ENCODE measurements around the gene CACUL1. TPM values are rescaled to one million over a fixed set of nuclear protein-coding genes. Genes with fewer than 3 reads are reported as not detected.
A peak's percentile ranks its signal among the peaks of the same experiment; 100 is the strongest.

The CACUL1 gene
- total and polyA plus RNA-seq, 2 experiments from 2014 or later, result 37.5 to 48.3 TPM

DNA sequence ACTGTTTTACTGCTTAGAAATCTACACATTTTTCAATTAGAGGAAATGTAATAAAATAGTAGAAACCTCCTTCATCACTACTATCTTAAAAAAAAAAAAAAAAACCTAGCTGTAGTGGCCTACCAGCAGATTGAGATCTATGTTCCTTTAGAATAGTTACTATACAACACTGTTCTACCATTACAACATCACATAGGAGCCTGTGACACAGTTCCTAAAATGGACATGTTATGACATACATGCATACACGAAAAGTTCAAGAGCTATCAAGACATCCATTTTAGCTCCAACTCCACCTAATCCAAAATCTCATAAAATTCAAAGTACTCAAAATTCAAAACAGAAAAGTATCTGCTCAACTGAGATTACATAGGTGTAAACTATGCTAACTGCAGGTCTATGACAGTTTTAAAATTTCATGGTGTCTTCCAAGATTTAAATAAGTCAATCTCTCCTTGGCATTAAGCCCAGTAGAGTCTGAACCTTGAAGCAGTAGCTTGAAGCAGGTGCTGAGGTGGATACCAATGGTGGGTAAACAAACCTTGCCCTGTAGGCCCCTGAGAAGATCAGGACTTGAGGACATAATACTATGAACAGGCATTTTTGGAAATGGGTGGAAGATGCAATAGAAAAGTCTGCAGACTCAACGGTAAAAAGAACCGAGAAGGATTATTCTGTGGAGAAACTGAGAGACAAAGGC is 17.0 kb downstream of the CACUL1 start:
- peaks cover 100% of the 10 kb centered on the region for H3K79me2 ChIP-seq
- no peaks in the 10 kb centered on the region for H3K9me3 ChIP-seq (ENCODE audit: low read depth)
- peaks cover 80% of the 10 kb centered on the region for H4K20me1 ChIP-seq (ENCODE audit: insufficient read depth, poor library complexity, severe bottlenecking)
- no peaks in the 10 kb centered on the region for H3K9me2 ChIP-seq (replicated peaks; ENCODE audit: insufficient read depth)
- H3K27ac ChIP-seq, result peak overlapping the region; percentile 36
- no peak overlapping the region for H2AFZ ChIP-seq
- no peak for DNase-seq (ENCODE audit: low spot score)
- H3K4me1 ChIP-seq (ENCODE audit: insufficient read depth), result peaks cover 47% of the 10 kb centered on the region
- no peak overlapping the region for H3K4me3 ChIP-seq
- no peaks in the 10 kb centered on the region for H3K36me3 ChIP-seq (replicated peaks; ENCODE audit: insufficient read depth, low read depth)
- TF ChIP-seq EZH2phosphoT487 (IDR thresholded peaks at IDR 0.05; ENCODE audit: low read depth, severe bottlenecking, unreplicated experiment) (no peak), EZH2 (IDR thresholded peaks at IDR 0.05; ENCODE audit: borderline replicate concordance) (no peak)
- 90% methylated on average over 3 of the region's 3 CpGs for WGBS (ENCODE audit: low lambda C conversion rate, missing lambda C conversion rate)
- H3K27me3 ChIP-seq, result no peaks in the 10 kb centered on the region
- H3K4me2 ChIP-seq, result peak overlapping the region; percentile 25

DNA sequence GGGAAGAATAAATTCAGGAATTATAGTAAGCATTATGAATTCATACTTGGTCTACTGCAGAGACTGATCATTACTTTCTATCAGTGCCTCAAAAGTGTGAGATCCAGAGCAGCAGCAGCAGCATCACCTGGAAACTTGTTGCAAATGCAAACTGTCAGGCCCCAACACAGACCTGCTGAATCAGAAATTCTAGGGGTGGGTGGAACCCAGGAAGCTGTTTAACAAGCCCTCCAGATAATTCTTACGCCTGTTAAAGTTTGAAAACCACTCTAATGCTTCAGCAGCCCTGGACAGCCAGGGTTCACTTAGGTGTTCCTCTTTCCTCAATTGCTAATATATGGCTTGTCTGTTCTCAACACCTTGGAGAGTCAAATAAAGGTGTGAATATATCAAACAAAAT is 19.5 kb downstream of the CACUL1 start:
- WGBS (ENCODE audit: low lambda C conversion rate, missing lambda C conversion rate), result 90% methylated on average over 1 of the region's 1 CpG

DNA sequence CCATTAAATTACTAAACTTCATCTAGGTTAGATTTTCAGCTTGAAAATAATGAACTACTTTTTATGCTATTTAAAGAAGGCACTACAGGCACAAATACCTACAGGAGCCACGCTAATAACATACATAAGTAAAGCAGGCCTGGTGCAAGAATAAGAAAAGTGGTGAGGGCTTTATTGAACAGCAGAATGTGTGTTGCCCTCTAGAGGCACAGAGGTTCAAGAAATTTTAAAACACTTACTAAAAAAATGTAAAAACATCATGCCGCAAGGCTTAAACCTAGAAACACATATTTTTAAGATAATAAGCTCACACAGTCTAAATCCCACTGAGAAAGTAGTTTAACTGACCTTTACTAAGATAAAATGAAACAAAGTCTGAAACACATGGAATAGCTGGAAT is 20.3 kb downstream of the CACUL1 start:
- TF ChIP-seq, protein P1, sequence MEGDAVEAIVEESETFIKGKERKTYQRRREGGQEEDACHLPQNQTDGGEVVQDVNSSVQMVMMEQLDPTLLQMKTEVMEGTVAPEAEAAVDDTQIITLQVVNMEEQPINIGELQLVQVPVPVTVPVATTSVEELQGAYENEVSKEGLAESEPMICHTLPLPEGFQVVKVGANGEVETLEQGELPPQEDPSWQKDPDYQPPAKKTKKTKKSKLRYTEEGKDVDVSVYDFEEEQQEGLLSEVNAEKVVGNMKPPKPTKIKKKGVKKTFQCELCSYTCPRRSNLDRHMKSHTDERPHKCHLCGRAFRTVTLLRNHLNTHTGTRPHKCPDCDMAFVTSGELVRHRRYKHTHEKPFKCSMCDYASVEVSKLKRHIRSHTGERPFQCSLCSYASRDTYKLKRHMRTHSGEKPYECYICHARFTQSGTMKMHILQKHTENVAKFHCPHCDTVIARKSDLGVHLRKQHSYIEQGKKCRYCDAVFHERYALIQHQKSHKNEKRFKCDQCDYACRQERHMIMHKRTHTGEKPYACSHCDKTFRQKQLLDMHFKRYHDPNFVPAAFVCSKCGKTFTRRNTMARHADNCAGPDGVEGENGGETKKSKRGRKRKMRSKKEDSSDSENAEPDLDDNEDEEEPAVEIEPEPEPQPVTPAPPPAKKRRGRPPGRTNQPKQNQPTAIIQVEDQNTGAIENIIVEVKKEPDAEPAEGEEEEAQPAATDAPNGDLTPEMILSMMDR (IDR thresholded peaks at IDR 0.05; ENCODE audit: poor library complexity), result peak; percentile 41
- TF ChIP-seq EZH2phosphoT487 (IDR thresholded peaks at IDR 0.05; ENCODE audit: low read depth, severe bottlenecking, unreplicated experiment), result no peak
- Histone ChIP-seq H3K36me3 (replicated peaks; ENCODE audit: insufficient read depth, low read depth) (no peaks in the 10 kb centered on the region), H3K4me3 (no peak overlapping the region), H4K20me1 (ENCODE audit: insufficient read depth, poor library complexity, severe bottlenecking) (peaks cover 74% of the 10 kb centered on the region), H3K4me1 (ENCODE audit: insufficient read depth) (peaks cover 67% of the 10 kb centered on the region), H3K27me3 (no peaks in the 10 kb centered on the region), H2AFZ (no peak overlapping the region), H3K9me2 (replicated peaks; ENCODE audit: insufficient read depth) (no peaks in the 10 kb centered on the region), H3K27ac (no peak overlapping the region), H3K4me2 (peak overlapping the region; percentile 6), H3K9me3 (ENCODE audit: low read depth) (no peaks in the 10 kb centered on the region), H3K79me2 (peaks cover 95% of the 10 kb centered on the region)
- 73% methylated on average over 2 of the region's 2 CpGs for WGBS (ENCODE audit: low lambda C conversion rate, missing lambda C conversion rate)
- no peak for DNase-seq (ENCODE audit: low spot score)

More for the DNA sequence above, 19.5 kb downstream of the CACUL1 start:
- Histone ChIP-seq H2AFZ (no peak overlapping the region), H3K27me3 (no peaks in the 10 kb centered on the region), H4K20me1 (ENCODE audit: insufficient read depth, poor library complexity, severe bottlenecking) (peaks cover 76% of the 10 kb centered on the region), H3K79me2 (peaks cover 95% of the 10 kb centered on the region), H3K4me2 (no peak overlapping the region), H3K36me3 (replicated peaks; ENCODE audit: insufficient read depth, low read depth) (no peaks in the 10 kb centered on the region), H3K9me3 (ENCODE audit: low read depth) (no peaks in the 10 kb centered on the region), H3K4me3 (no peak overlapping the region), H3K27ac (no peak overlapping the region), H3K9me2 (replicated peaks; ENCODE audit: insufficient read depth) (no peaks in the 10 kb centered on the region), H3K4me1 (ENCODE audit: insufficient read depth) (peaks cover 61% of the 10 kb centered on the region)
- no peak for TF ChIP-seq EZH2phosphoT487 (IDR thresholded peaks at IDR 0.05; ENCODE audit: low read depth, severe bottlenecking, unreplicated experiment)
- TF ChIP-seq, protein P1 (IDR thresholded peaks at IDR 0.05; ENCODE audit: poor library complexity), result no peak
- TF ChIP-seq EZH2 (IDR thresholded peaks at IDR 0.05; ENCODE audit: borderline replicate concordance), result no peak
- DNase-seq (ENCODE audit: low spot score), result no peak

DNA sequence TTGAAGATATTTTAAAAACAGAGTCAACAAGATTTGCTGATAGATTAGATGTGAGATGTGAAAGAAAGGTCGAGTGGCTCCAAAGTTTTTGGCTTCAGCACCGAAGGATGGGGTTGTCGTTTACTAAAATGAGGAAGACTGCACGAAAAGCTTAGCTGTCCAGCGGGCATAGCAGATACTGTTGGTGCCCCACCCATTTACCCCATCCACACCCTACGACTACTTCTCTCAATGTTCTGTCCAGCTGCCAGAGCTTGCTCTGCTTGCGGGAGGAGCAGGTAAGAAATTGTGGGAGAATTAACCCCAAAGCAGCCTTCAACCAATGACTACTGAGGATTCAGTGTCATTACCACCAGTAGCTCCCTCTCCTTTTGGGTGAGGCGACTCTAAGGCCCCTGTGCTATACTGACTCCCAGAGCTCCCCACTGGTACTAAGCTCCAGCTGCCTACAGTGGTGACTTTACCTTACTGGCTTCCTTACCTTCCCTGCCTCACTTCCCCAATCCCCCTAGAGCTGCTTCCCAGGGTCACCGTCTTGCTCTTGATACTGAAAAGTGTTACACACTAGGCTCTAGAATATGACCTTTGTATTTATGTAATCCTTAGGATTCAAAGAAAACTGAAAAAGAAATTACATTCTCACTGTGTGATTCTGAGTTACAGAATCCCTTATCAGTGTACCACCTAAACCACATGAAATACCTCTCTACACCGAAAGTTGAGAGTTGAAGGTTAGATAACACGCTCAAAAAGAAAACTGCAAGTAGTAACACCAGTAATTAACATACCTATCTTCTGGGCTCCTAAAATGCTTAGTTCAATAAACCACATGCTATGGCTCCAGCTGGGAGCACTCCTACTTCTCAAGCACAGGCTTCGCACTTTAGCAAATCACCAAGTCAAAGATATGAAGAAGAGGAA is 22.3 kb downstream of the CACUL1 start:
- no peak for DNase-seq (ENCODE audit: low spot score)
- peaks cover 69% of the 10 kb centered on the region for H4K20me1 ChIP-seq (ENCODE audit: insufficient read depth, poor library complexity, severe bottlenecking)
- 79% methylated on average over 12 of the region's 12 CpGs for WGBS (ENCODE audit: low lambda C conversion rate, missing lambda C conversion rate)

More for the DNA sequence above, 22.3 kb downstream of the CACUL1 start:
- H3K27ac ChIP-seq, result peak overlapping the region; percentile 8
- no peaks in the 10 kb centered on the region for H3K36me3 ChIP-seq (replicated peaks; ENCODE audit: insufficient read depth, low read depth)
- H3K9me2 ChIP-seq (replicated peaks; ENCODE audit: insufficient read depth), result no peaks in the 10 kb centered on the region
- no peaks in the 10 kb centered on the region for H3K9me3 ChIP-seq (ENCODE audit: low read depth)
- TF ChIP-seq EZH2phosphoT487 (IDR thresholded peaks at IDR 0.05; ENCODE audit: low read depth, severe bottlenecking, unreplicated experiment) (no peak), EZH2 (IDR thresholded peaks at IDR 0.05; ENCODE audit: borderline replicate concordance) (no peak)
- TF ChIP-seq, protein P1 (IDR thresholded peaks at IDR 0.05; ENCODE audit: poor library complexity), result no peak
- peak overlapping the region; percentile 28 for H3K4me2 ChIP-seq
- no peaks in the 10 kb centered on the region for H3K27me3 ChIP-seq
- no peak overlapping the region for H3K4me3 ChIP-seq
- peaks cover 59% of the 10 kb centered on the region for H3K4me1 ChIP-seq (ENCODE audit: insufficient read depth)
- peaks cover 95% of the 10 kb centered on the region for H3K79me2 ChIP-seq
- no peak overlapping the region for H2AFZ ChIP-seq

Measured in hepatocyte (in vitro differentiated cells).